Psoas muscle (tissue), 8 donors: Measurements from ENCODE around the gene MTMR3. TPM values are rescaled to one million over a fixed set of nuclear protein-coding genes. Genes with fewer than 3 reads are reported as not detected.

Experiments used
- ATAC-seq, 4 donors: fragments of 200-7000 bp; cut with Tn5 transposase; one replicate each; pipeline ENCODE4 v1.9.1; 2020; ENCODE audit warnings: moderate library complexity in 3 of 4, mild to moderate bottlenecking in 2 of 4
- DNase-seq, 2 donors: peaks; one replicate each; pipeline ENCODE4 v3.0.0-alpha.2; 2020
- H3K27ac ChIP-seq: fragments of 200-600 bp; one replicate; pipeline ENCODE4 v1.8.0; 2022
- H3K27me3 ChIP-seq, 3 donors: fragments of 200-600 bp in 1 of 3; one replicate each; pipeline versions ENCODE4 v1.6.1 to v1.8.0; 2013 to 2022; ENCODE audit warnings: low read length in 2 of 3, mild to moderate bottlenecking in 2 of 3, moderate library complexity in 1 of 3; ENCODE audit not compliant: insufficient read depth in 3 of 3
- H3K36me3 ChIP-seq, 2 donors: fragments of 200-600 bp in 1 of 2; one replicate each; pipeline versions ENCODE4 v1.6.1 to v1.8.0; 2013 to 2022; ENCODE audit warnings: low read depth in 1 of 2, mild to moderate bottlenecking in 1 of 2, moderate library complexity in 1 of 2; ENCODE audit not compliant: insufficient read depth in 1 of 2
- H3K4me1 ChIP-seq: fragments of 200-600 bp; one replicate; pipeline ENCODE4 v1.8.0; 2022
- H3K4me3 ChIP-seq: fragments of 200-600 bp; one replicate; pipeline ENCODE4 v1.8.0; 2022; ENCODE audit warnings: mild to moderate bottlenecking
- H3K9me3 ChIP-seq: fragments of 200-600 bp; one replicate; pipeline ENCODE4 v1.8.0; 2022
- WGBS, 3 donors: extraction: QIAGEN DNeasy Blood & Tissue Kit; methylation state at CpG; one replicate each; pipeline versions ENCODE4 v1.1.6 to v1.1.7; 2013; 5-methylcytosine and 5-hydroxymethylcytosine counted together
- intact Hi-C, 2 donors: fragments of 100-400 bp; cut with DNase I; formaldehyde crosslinking; loops; one replicate each; pipeline versions ENCODE4 v1.11.0 to v1.14.2; 2022
- polyA plus RNA-seq, 3 donors: library from polyadenylated mRNA; stranded (reverse); fragments of 200-250 nt; gene quantifications; one replicate each; pipeline ENCODE4 v1.2.3, GENCODE V29; 2013
- total RNA-seq, 4 donors: library from RNA; stranded (reverse); fragmentation: NEBNext Ultra II Directional in 2 of 4; extraction: Animal tissue kit (Norgen Biotek cat#: 25700) in 2 of 4; gene quantifications; one replicate each; pipeline versions ENCODE4 v1.2.1 to v1.2.4, GENCODE V29; 2021 to 2023
- TF ChIP-seq, protein P1 (sequence below): fragments of 200-600 bp; IDR thresholded peaks from one replicate; pipeline ENCODE4 v1.8.0; 2022; ENCODE audit warnings: antibody characterized with exemption
- donor health status: healthy with polysubstance abuse.
- donor health status: DM: no; HTN: no; CAD: no; lungs with moderate emphysema.
- donor health status: Bipolar disorder and iron deficiency.
- donor health status: healthy.
- donor health status: DM: yes; HTN: yes; CAD: no.
- donor health status: DM: no; HTN: no; CAD: no.
- donor health status: DM: no; HTN: no; CAD: no.
- donor health status: DM: yes; HTN: yes; CAD: no.

Gene MTMR3
- total and polyA plus RNA-seq, 7 donors: 7.8 to 37.9 (median 31.8) TPM

GRCh38 chr22:30045901-30046715 is 163.1 kb downstream of the MTMR3 start:
- no peak overlapping the region for H3K4me3 ChIP-seq
- intact Hi-C loops: no loop called here
- H3K9me3 ChIP-seq: no peaks in the 10 kb centered on the region
- DNase-seq (no peak), ATAC-seq (no peak)
- H3K27me3 ChIP-seq: no peaks in the 10 kb centered on the region
- TF ChIP-seq, protein P1, sequence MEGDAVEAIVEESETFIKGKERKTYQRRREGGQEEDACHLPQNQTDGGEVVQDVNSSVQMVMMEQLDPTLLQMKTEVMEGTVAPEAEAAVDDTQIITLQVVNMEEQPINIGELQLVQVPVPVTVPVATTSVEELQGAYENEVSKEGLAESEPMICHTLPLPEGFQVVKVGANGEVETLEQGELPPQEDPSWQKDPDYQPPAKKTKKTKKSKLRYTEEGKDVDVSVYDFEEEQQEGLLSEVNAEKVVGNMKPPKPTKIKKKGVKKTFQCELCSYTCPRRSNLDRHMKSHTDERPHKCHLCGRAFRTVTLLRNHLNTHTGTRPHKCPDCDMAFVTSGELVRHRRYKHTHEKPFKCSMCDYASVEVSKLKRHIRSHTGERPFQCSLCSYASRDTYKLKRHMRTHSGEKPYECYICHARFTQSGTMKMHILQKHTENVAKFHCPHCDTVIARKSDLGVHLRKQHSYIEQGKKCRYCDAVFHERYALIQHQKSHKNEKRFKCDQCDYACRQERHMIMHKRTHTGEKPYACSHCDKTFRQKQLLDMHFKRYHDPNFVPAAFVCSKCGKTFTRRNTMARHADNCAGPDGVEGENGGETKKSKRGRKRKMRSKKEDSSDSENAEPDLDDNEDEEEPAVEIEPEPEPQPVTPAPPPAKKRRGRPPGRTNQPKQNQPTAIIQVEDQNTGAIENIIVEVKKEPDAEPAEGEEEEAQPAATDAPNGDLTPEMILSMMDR: no peak
- H3K27ac ChIP-seq: no peak overlapping the region
- no peaks in the 10 kb centered on the region for H3K4me1 ChIP-seq
- no peaks in the 10 kb centered on the region for H3K36me3 ChIP-seq
- 90 to 92% (median 92%) methylated on average over 21 of the region's 21 CpGs for WGBS, 3 donors

- Histone ChIP-seq H3K4me1 (no peaks in the 10 kb centered on the region), H3K27me3 (no peaks in the 10 kb centered on the region), H3K9me3 (no peaks in the 10 kb centered on the region), H3K4me3 (no peak overlapping the region), H3K27ac (no peak overlapping the region), H3K36me3 (no peaks in the 10 kb centered on the region)
- ATAC-seq (no peak), DNase-seq (no peak)
- 94 to 98% (median 94%) methylated on average over 15 of the region's 15 CpGs for WGBS, 3 donors
- TF ChIP-seq, protein P1: no peak
- intact Hi-C loops: no loop called here
Measured at GRCh38 chr22:30046716-30047363, 163.9 kb downstream of the MTMR3 start.

GRCh38 chr22:30047364-30047738 is 164.4 kb downstream of the MTMR3 start:
- no peak for ATAC-seq
- no peak for DNase-seq
- Histone ChIP-seq H3K4me1 (no peaks in the 10 kb centered on the region), H3K9me3 (no peaks in the 10 kb centered on the region), H3K4me3 (no peak overlapping the region), H3K27ac (no peak overlapping the region), H3K27me3 (no peaks in the 10 kb centered on the region), H3K36me3 (no peaks in the 10 kb centered on the region)
- WGBS, 3 donors: 55 to 57% (median 57%) methylated on average over 3 of the region's 3 CpGs
- TF ChIP-seq, protein P1: no peak
- intact Hi-C loops: no loop called here

GRCh38 chr22:30048681-30049080 is 165.7 kb downstream of the MTMR3 start:
- H3K4me1 ChIP-seq: no peaks in the 10 kb centered on the region
- no peak for DNase-seq
- no peaks in the 10 kb centered on the region for H3K36me3 ChIP-seq
- intact Hi-C loops: no loop called here
- H3K27me3 ChIP-seq: no peaks in the 10 kb centered on the region
- H3K9me3 ChIP-seq: no peaks in the 10 kb centered on the region
- 86 to 87% (median 87%) methylated on average over 2 of the region's 2 CpGs for WGBS, 3 donors
- no peak overlapping the region for H3K27ac ChIP-seq
- H3K4me3 ChIP-seq: no peak overlapping the region
- no peak for ATAC-seq
- TF ChIP-seq, protein P1: no peak
